Smooth muscle cell (in vitro differentiated cells): ENCODE results near the gene NUP188. TPM values are rescaled to one million over a fixed set of nuclear protein-coding genes. Genes with fewer than 3 reads are reported as not detected.

Experiments
- DNase-seq: peaks from one replicate; lab custom pipeline; 2025; ENCODE audit not compliant: unreplicated experiment; lab: John Stamatoyannopoulos, UW
- H2AFZ ChIP-seq: fragments of 200-600 bp; sonication (generic); 2 replicates; pipeline ENCODE4 v1.6.0; 2016; ENCODE audit warnings: antibody characterized with exemption, low read depth, mild to moderate bottlenecking
- H3F3A ChIP-seq: fragments of 200-600 bp; sonication (generic); 2 replicates; pipeline ENCODE4 v1.6.0; 2017; ENCODE audit warnings: antibody characterized with exemption, low read depth
- H3K27ac ChIP-seq: fragments of 200-600 bp; sonication (generic); 2 replicates; pipeline ENCODE4 v1.5.1; 2016; ENCODE audit warnings: low read depth, mild to moderate bottlenecking
- H3K27me3 ChIP-seq: fragments of 200-600 bp; sonication (generic); 2 replicates; pipeline ENCODE4 v1.6.1; 2016; ENCODE audit warnings: low read depth, mild to moderate bottlenecking
- H3K36me3 ChIP-seq: fragments of 200-600 bp; sonication (generic); 2 replicates; pipeline ENCODE4 v1.5.1; 2016; ENCODE audit warnings: low read depth
- H3K4me1 ChIP-seq: fragments of 200-600 bp; sonication (generic); 2 replicates; pipeline ENCODE4 v1.5.1; 2016; ENCODE audit warnings: low read depth
- H3K4me2 ChIP-seq: fragments of 200-600 bp; sonication (generic); 2 replicates; pipeline ENCODE4 v1.6.0; 2016; ENCODE audit warnings: mild to moderate bottlenecking
- H3K4me3 ChIP-seq: fragments of 200-600 bp; sonication (generic); 2 replicates; pipeline ENCODE4 v1.5.1; 2016; ENCODE audit warnings: mild to moderate bottlenecking
- H3K79me2 ChIP-seq: fragments of 200-600 bp; sonication (generic); 2 replicates; pipeline ENCODE4 v1.6.0; 2016; ENCODE audit warnings: low read depth, mild to moderate bottlenecking
- H3K9ac ChIP-seq: fragments of 200-600 bp; sonication (generic); 2 replicates; pipeline ENCODE4 v1.6.0; 2016; ENCODE audit warnings: low read depth
- H3K9me3 ChIP-seq: fragments of 200-600 bp; sonication (generic); replicated peaks from 2 replicates; pipeline ENCODE4 v1.5.1; 2016; ENCODE audit warnings: low read depth
- H4K20me1 ChIP-seq: fragments of 200-600 bp; sonication (generic); 2 replicates; pipeline ENCODE4 v1.6.0; 2016; ENCODE audit warnings: low read depth
- CTCF ChIP-seq: fragments of 200-600 bp; sonication (generic); IDR thresholded peaks from 2 replicates; pipeline ENCODE4 v1.5.1; 2017; ENCODE audit warnings: borderline replicate concordance, mild to moderate bottlenecking, antibody characterized with exemption; ENCODE audit not compliant: insufficient read depth, poor library complexity, severe bottlenecking
- WGBS: methylation state at CpG from one replicate; pipeline ENCODE4 v1.1.7; 2016; ENCODE audit warnings: low lambda C conversion rate; 5-methylcytosine and 5-hydroxymethylcytosine counted together
- polyA plus RNA-seq: library from polyadenylated mRNA; unstranded; fragments of >200 nt; fragmentation: Nextera tagmentation; extraction: Ambion mirVana; gene quantifications from 2 replicates; pipeline ENCODE4 v1.2.1, GENCODE V29; 2016
- total RNA-seq: library from RNA; depleted of rRNA; stranded (reverse); fragments of >200 nt; gene quantifications from 2 replicates; pipeline ENCODE4 v1.2.3, GENCODE V29; 2014

Gene NUP188
- total and polyA plus RNA-seq, 2 experiments from 2014 or later = 31.9 to 45.8 TPM

GRCh38 chr9:128916745-128917144 is 30.8 kb upstream of the NUP188 start:
- Histone ChIP-seq H3K4me2 (no peak overlapping the region), H3K27me3 (no peaks in the 10 kb centered on the region), H3K36me3 (no peaks in the 10 kb centered on the region), H4K20me1 (peaks cover 14% of the 10 kb centered on the region), H3K4me3 (no peak overlapping the region), H3K27ac (peak overlapping the region; percentile 19), H3K9me3 (no peaks in the 10 kb centered on the region), H3K79me2 (peaks cover 32% of the 10 kb centered on the region), H2AFZ (no peak overlapping the region), H3K4me1 (peaks cover 22% of the 10 kb centered on the region), H3F3A (peaks cover 4% of the 10 kb centered on the region), H3K9ac (no peak overlapping the region)
- no peak for DNase-seq
- WGBS = 97% methylated on average over 11 of the region's 11 CpGs
- TF ChIP-seq CTCF = no peak

GRCh38 chr9:128917151-128917849 is 30.2 kb upstream of the NUP188 start:
- Histone ChIP-seq H3K9ac (no peak overlapping the region), H3K27ac (peak overlapping the region; percentile 19), H2AFZ (no peak overlapping the region), H3F3A (no peaks in the 10 kb centered on the region), H3K27me3 (no peaks in the 10 kb centered on the region), H3K4me1 (peaks cover 18% of the 10 kb centered on the region), H3K4me3 (no peak overlapping the region), H3K79me2 (peaks cover 28% of the 10 kb centered on the region), H4K20me1 (peaks cover 14% of the 10 kb centered on the region), H3K9me3 (no peaks in the 10 kb centered on the region), H3K36me3 (no peaks in the 10 kb centered on the region), H3K4me2 (no peak overlapping the region)
- TF ChIP-seq CTCF = no peak
- no peak for DNase-seq
- WGBS = 85% methylated on average over 26 of the region's 26 CpGs

- H3K4me3 ChIP-seq = no peak overlapping the region
- H2AFZ ChIP-seq = no peak overlapping the region
- no peak overlapping the region for H3K4me2 ChIP-seq
- H3K9me3 ChIP-seq = no peaks in the 10 kb centered on the region
- peaks cover 15% of the 10 kb centered on the region for H3K79me2 ChIP-seq
- WGBS = 70% methylated on average over 2 of the region's 2 CpGs
- peaks cover 4% of the 10 kb centered on the region for H3F3A ChIP-seq
- H4K20me1 ChIP-seq = peaks cover 9% of the 10 kb centered on the region
- no peaks in the 10 kb centered on the region for H3K27me3 ChIP-seq
- H3K36me3 ChIP-seq = no peaks in the 10 kb centered on the region
- H3K4me1 ChIP-seq = peaks cover 10% of the 10 kb centered on the region
- H3K27ac ChIP-seq = peak overlapping the region; percentile 8
- DNase-seq = no peak
- H3K9ac ChIP-seq = no peak overlapping the region
- no peak for TF ChIP-seq CTCF
Observed at GRCh38 chr9:128918921-128919320, 28.6 kb upstream of the NUP188 start.
